ENCODE results near the gene ZBED2.
"Not testable (repeated sequence)": the region's sequence is repeated elsewhere in the genome, so short reads cannot be mapped to it uniquely, and the experiment has no call there.

The ZBED2 gene

DNA sequence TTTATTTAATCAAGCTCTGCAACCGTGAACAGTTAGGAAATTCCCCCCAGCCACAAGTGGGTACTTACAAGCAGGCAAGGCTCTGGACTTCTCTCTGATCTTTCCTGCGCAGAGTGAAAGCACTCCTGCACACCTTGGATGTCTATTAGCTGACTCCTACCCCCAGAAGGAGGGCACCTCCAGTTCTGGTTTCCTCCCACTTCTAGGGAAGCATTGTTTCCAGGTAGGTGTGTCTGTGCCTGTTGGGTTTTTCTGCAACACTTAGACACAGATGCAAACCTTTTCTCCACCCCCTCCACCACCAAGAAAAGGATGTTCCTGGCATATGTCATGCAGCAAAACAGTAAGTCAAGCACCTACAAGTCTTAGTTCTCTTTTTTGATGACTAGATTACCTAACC, at the start of gene ZBED2:
TSS of gene ZBED2 (minus strand) at position 115 of the 400 bp plus-strand sequence. CDS start 1,145 bp downstream, outside the sequence.
- DNase-seq (ENCODE audit: low read depth in 2 of 2, low spot score in 1 of 2), result no peak

GRCh38 chr3:111639316-111639715, 44.2 kb upstream of the ZBED2 start:
- DNase-seq (ENCODE audit: low read depth in 2 of 2, low spot score in 1 of 2), result no peak

DNA sequence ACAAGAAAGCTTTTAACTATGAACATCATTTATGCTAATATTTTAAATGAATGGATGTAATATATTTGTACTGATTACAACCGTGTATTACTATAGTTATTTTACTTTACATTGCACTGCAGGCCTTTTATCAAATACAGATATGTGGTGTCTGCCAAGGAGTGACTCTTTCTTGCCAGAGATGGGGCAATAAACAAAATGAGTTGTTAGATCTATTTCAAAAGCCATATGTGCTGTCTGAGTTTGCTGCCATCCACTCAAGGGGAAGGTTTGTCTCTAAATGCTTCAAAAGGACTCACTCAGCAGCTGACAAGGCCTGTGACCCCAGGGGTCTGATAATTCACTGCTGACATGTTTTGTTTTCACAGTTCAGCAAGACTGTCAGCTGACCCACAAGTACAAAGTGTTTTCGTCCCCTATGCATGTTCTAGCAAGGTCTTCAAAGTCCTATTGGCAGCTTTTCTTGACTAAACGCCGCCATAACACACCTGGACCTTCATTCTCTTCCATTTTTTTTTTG, 41.3 kb upstream of the ZBED2 start:
- no peak for DNase-seq (ENCODE audit: low read depth in 2 of 2, low spot score in 1 of 2)

DNA sequence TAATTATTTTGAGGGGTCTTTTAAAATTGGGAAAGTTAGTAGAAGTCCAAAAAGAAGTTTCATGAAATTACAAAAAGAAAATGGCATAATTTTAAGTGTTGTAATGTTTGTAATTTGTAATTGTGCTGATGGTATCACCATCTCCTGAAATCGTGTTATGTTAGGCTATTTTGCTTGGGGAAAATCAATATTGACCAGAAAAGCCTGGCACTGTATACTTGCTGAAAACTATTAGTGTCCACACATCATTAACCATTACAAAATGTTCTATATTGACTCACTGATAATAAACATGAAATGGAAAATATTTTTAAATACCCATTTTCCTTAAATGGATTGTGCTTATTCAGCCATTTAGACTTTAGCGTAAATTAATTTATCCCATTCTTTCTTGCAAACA, 40.3 kb upstream of the ZBED2 start:
- no peak for DNase-seq (ENCODE audit: low read depth in 2 of 2, low spot score in 1 of 2)

DNA sequence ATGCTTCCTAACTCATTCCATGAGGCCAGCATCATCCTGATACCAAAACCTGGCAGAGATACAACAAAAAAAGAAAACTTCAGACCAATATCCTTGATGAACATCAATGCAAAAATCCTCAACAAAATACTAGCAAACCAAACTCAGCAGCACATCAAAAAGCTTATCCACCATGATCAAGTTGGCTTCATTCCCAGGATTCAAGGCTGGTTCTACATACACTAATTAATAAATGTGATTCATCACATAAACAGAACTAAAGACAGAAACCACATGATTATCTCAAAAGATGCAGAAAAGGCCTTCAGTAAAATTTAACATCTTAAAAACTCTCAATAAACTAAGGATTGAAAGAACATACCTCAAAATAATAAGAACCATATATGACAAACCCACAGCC, 35.5 kb upstream of the ZBED2 start:
- DNase-seq (ENCODE audit: low read depth in 2 of 2, low spot score in 1 of 2), result not testable (repeated sequence)

DNA sequence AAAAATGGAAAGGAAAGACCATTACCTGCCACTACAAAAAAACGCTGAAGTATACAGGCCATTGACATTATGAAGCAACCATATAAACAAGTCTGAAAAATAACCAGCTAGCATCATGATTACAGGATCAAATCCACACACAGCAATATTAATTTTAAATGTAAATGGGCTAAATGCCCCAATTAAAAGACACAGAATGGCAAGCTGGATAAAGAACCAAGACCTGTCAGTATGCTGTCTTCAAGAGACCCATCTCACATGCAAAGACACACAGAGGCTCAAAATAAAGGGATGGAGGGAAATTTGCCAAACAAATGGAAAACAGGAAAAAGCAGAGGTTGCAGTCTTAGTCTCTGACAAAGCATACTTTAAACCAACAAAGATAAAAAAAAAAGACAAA, 33.9 kb upstream of the ZBED2 start:
- not testable (repeated sequence) for DNase-seq (ENCODE audit: low read depth in 2 of 2, low spot score in 1 of 2)

GRCh38 chr3:111627092-111627491, 31.9 kb upstream of the ZBED2 start:
- no peak for DNase-seq (ENCODE audit: low read depth in 2 of 2, low spot score in 1 of 2)

DNA sequence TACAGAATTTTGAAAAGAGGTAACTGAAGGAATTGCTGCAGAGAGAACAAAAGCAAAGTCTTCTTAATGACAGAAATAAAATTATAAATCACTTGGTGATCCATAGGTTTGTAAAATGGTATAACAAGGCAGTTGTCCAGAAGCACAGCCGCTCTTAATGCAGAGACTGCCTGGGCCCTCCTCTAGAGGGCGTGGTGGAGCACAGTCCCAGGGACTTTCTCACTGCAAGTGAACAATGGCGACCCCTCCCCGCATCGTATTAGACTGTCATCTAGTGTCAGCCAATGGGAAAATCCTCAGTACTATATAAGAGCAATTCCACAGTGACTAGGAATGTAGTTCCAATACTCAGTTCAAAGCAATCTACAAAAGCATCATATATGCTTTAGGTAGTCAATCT, 26.4 kb upstream of the ZBED2 start:
- no peak for DNase-seq (ENCODE audit: low read depth in 2 of 2, low spot score in 1 of 2)

DNA sequence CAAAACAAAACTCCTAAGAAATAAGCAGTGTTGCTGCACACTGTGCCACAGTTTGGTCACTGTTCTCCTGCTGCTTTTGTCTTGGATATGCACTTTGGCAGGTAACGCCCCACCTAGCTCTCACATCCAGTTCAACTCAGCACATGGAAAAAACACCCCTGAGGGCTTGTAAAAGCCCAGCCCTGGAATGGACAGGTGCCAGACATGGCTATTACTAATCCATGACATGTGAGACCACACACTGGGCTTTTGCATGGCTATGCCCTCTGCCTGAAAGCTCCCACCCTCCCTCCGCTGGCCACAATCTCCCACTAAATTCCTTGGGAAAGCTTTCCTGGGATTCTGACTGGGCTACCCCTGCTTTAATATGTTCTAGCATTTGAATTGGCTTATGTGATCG, 24.7 kb upstream of the ZBED2 start:
- no peak for DNase-seq (ENCODE audit: low read depth in 2 of 2, low spot score in 1 of 2)

GRCh38 chr3:111618945-111619344, 23.8 kb upstream of the ZBED2 start:
- DNase-seq (ENCODE audit: low read depth in 2 of 2, low spot score in 1 of 2), result no peak

DNA sequence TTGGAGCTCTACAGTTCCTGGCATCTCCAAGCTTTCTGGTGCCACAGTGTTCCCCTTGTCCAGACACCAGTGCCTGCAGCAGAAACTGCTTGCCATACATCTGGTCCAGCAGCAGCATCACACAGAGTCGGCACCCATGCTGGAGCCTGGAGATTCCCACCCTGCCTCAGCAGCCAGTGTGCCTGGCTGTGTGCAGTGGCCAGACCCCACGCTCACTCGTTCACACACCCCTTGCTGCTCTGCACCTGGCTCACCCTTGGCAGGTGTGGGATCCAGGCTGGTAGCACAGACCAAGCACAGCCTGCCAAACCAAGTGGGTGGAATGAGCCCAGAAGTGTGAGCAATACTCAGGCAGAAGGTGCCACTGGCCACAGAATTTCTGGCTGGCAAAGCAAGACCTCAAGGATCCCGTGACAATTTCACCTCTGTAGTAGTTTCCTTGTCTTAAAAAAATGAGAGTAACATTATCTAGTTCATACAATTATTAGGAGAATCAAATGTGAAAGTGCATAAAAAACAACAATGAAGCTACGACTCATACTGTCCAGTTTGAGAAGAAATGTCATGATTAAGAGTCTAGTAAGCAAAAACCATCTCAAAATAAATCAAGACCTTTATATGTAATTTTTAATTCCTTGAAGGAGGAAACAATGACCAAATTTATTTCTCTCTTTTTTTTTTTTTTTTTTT, 22.9 kb upstream of the ZBED2 start:
- no peak for DNase-seq (ENCODE audit: low read depth in 2 of 2, low spot score in 1 of 2)

GRCh38 chr3:111617406-111617805, 22.3 kb upstream of the ZBED2 start:
- no peak for DNase-seq (ENCODE audit: low read depth in 2 of 2, low spot score in 1 of 2)

DNA sequence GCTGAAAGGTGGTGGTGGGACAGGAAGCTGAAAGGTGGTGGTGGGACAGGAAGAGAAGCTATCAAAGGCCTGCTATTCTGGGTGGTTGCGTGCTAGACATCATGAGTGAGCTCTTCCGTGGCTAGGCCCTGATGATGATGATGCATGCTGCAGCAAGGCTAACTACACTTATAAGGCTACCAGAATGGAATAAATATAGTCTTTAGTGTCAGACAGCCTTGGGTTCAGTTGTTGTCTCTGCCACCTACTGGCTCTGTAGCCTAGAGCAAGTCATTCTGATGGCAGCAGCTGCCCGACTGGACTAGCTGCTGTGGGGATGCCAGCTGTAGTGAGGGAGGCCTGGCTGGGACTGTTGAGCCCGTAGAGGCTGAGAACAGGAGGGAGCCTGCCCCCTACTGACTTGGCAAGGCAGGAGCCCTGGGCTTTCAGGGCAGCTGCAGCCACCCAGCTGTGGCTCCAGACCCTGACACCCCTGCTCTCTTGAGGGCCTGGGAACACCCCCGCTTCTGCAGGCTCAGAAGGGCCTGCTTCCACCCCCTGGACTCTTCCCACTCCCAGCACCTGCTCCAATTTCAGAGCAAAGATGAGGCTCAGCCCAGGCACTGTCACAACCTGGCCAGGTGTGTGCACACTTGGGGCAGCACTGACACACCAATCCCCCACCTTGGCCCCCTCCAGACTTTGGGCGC, 21.4 kb upstream of the ZBED2 start:
- DNase-seq (ENCODE audit: low read depth in 2 of 2, low spot score in 1 of 2), result peak; percentile 32 to 60

DNA sequence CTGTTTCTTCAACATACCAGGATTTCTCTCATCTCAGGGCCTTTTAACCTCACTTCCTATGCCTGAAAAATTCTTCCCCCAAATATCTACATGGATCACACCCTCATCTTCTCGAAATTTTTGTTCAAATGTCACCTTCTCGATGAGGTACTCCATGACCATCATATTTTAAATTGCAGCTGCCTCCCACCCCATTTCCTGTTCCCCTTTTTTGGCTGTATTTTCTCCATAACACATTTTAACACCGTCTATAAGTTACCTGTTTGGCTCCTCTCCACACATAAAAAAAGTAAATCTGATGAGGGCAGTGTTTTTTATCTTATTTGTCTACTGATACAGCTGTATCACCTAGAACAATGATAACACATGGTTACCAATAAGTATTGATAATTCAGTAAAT, 20.7 kb upstream of the ZBED2 start:
- no peak for DNase-seq (ENCODE audit: low read depth in 2 of 2, low spot score in 1 of 2)

GRCh38 chr3:111613294-111613693, 18.1 kb upstream of the ZBED2 start:
- DNase-seq (ENCODE audit: low read depth in 2 of 2, low spot score in 1 of 2), result no peak

DNA sequence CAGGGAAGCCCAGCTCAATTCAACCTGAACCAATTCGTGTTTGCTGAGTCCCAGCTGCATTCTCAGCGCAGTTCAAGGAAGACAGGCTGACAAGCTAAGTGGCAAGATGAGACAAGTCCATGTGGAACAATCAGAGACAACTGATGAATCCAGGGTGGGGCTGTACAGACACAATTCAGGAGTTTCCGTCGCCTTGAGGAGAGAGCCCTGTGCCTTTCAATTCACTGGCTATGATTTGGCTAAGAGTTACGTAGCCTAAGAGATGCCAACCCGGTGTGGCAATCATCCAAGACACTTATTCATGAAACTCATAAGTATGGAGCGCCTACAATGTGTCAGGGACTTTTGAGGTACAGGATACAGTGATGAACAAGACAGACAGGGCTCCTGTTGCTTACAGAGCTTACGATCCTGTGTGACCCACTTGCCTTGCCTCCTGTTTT, 15.5 kb upstream of the ZBED2 start:
- DNase-seq (ENCODE audit: low read depth in 2 of 2, low spot score in 1 of 2), result no peak

- no peak for DNase-seq (ENCODE audit: low read depth in 2 of 2, low spot score in 1 of 2)
Observed at GRCh38 chr3:111610189-111610588, 15.0 kb upstream of the ZBED2 start.

DNA sequence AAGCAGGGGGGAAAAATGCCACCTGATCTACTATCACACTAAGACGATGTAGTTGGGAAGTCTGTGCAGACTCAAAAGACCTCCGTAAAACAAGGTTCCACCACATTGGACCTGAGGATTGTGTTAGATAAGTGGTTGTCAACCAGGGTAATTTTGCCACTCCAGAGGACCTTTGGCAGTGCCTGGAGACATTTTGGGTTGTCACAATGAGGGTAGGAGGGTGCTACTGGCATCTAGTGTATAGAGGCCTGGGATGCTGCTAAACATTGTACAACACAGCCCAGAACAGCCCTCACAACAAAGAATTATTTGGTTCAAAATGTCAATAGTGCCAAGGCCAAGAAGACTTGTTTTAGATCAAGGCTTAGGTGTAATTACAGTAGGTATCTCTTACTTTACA, 14.6 kb upstream of the ZBED2 start:
- no peak for DNase-seq (ENCODE audit: low read depth in 2 of 2, low spot score in 1 of 2)

- DNase-seq (ENCODE audit: low read depth in 2 of 2, low spot score in 1 of 2), result no peak
Observed at GRCh38 chr3:111608383-111608782, 13.2 kb upstream of the ZBED2 start.

- no peak for DNase-seq (ENCODE audit: low read depth in 2 of 2, low spot score in 1 of 2)
Observed at GRCh38 chr3:111607240-111607920, 12.2 kb upstream of the ZBED2 start.

GRCh38 chr3:111605493-111605892, 10.3 kb upstream of the ZBED2 start:
- no peak for DNase-seq (ENCODE audit: low read depth in 2 of 2, low spot score in 1 of 2)

GRCh38 chr3:111605018-111605417, 9.9 kb upstream of the ZBED2 start:
- DNase-seq (ENCODE audit: low read depth in 2 of 2, low spot score in 1 of 2), result no peak

All from stimulated activated CD8-positive, alpha-beta memory T cell treated with anti-CD3 and anti-CD28 coated beads, Interleukin-4, amount 100 ng/mL, for 4 hours (primary cell).